Inferior parietal cortex (tissue), 1 donor: Measurements from ENCODE around the gene MTERF1.
"Not testable (repeated sequence)": the region's sequence is repeated elsewhere in the genome, so short reads cannot be mapped to it uniquely, and the experiment has no call there.

Source experiments
- DNase-seq: peaks from one replicate; pipeline ENCODE4 v3.0.0-alpha.2; 2016; ENCODE audit errors: extremely low spot score

Gene MTERF1

GRCh38 chr7:91887336-91888213 lies 7.1 kb upstream of the MTERF1 start:
- DNase-seq: not testable (repeated sequence)

- DNase-seq: no peak
These were observed 3.3 kb upstream of the MTERF1 start for GRCh38 chr7:91883676-91884362.

GRCh38 chr7:91880016-91880412 lies 488 bp downstream of the MTERF1 start:
- DNase-seq: peak; percentile 11

GRCh38 chr7:91876391-91877133 lies 3.9 kb downstream of the MTERF1 start:
- DNase-seq: peak; percentile 32

GRCh38 chr7:91875851-91876250 lies 4.7 kb downstream of the MTERF1 start:
- DNase-seq: no peak

- DNase-seq: no peak
These were observed 7.6 kb downstream of the MTERF1 start for GRCh38 chr7:91872928-91873327.

GRCh38 chr7:91872069-91872468 lies 8.4 kb downstream of the MTERF1 start:
- DNase-seq: no peak

GRCh38 chr7:91869661-91870060 lies 10.8 kb downstream of the MTERF1 start:
- no peak for DNase-seq

GRCh38 chr7:91866599-91867148 lies 13.8 kb downstream of the MTERF1 start:
- no peak for DNase-seq

GRCh38 chr7:91865511-91865910 lies 15.0 kb downstream of the MTERF1 start:
- DNase-seq: no peak

- DNase-seq: not testable (repeated sequence)
These were observed 15.9 kb downstream of the MTERF1 start for GRCh38 chr7:91864604-91865003.

GRCh38 chr7:91864070-91864469 lies 16.4 kb downstream of the MTERF1 start:
- no peak for DNase-seq

- DNase-seq: no peak
These were observed 28.2 kb downstream of the MTERF1 start for GRCh38 chr7:91852263-91852741.

GRCh38 chr7:91850455-91850854 lies 30.0 kb downstream of the MTERF1 start:
- no peak for DNase-seq

GRCh38 chr7:91847876-91848588 lies 32.5 kb downstream of the MTERF1 start:
- DNase-seq: no peak

GRCh38 chr7:91847231-91847630 lies 33.3 kb downstream of the MTERF1 start:
- DNase-seq: no peak

GRCh38 chr7:91846436-91846835 lies 34.1 kb downstream of the MTERF1 start:
- DNase-seq: no peak

GRCh38 chr7:91843831-91844230 lies 36.7 kb downstream of the MTERF1 start:
- no peak for DNase-seq

GRCh38 chr7:91838439-91838838 lies 42.1 kb downstream of the MTERF1 start:
- DNase-seq: no peak

- no peak for DNase-seq
These were observed 43.0 kb downstream of the MTERF1 start for GRCh38 chr7:91837397-91838070.
